Effector memory CD4-positive, alpha-beta T cell (primary cell): ENCODE results near the gene CADPS2.

Experiments
- DNase-seq, 3 donors: peaks; one replicate each; pipeline ENCODE4 v3.0.0-alpha.2; 2020
- H3K27ac ChIP-seq: 2 replicates; pipeline ENCODE4 v1.7.0; 2013; ENCODE audit warnings: mild to moderate bottlenecking, low read length, moderate library complexity; ENCODE audit not compliant: insufficient read depth, poor library complexity, severe bottlenecking
- H3K27me3 ChIP-seq: replicated peaks from 2 replicates; pipeline ENCODE4 v1.7.0; 2013; ENCODE audit warnings: mild to moderate bottlenecking, low read length; ENCODE audit not compliant: insufficient read depth, control insufficient read depth, poor library complexity, severe bottlenecking
- H3K36me3 ChIP-seq: 2 replicates; pipeline ENCODE4 v1.7.0; 2013; ENCODE audit warnings: mild to moderate bottlenecking, low read length, moderate library complexity; ENCODE audit not compliant: control insufficient read depth, insufficient read depth
- H3K4me1 ChIP-seq: 2 replicates; pipeline ENCODE4 v1.7.0; 2013; ENCODE audit warnings: low read length, mild to moderate bottlenecking; ENCODE audit not compliant: control insufficient read depth, insufficient read depth, poor library complexity, severe bottlenecking
- H3K4me3 ChIP-seq: 2 replicates; pipeline ENCODE4 v1.7.0; 2013; ENCODE audit warnings: low read length, low read depth, mild to moderate bottlenecking; ENCODE audit not compliant: insufficient read depth, poor library complexity, severe bottlenecking
- H3K9me3 ChIP-seq: 2 replicates; pipeline ENCODE4 v1.7.0; 2013; ENCODE audit warnings: mild to moderate bottlenecking, low read length, moderate library complexity; ENCODE audit not compliant: control insufficient read depth

The CADPS2 gene

GRCh38 chr7:122337011-122337410 is 549.2 kb downstream of the CADPS2 start:
- Histone ChIP-seq H3K9me3 (no peaks in the 10 kb centered on the region), H3K4me1 (no peaks in the 10 kb centered on the region), H3K27me3 (no peaks in the 10 kb centered on the region), H3K27ac (no peak overlapping the region), H3K4me3 (no peak overlapping the region), H3K36me3 (no peaks in the 10 kb centered on the region)
- no peak for DNase-seq

GRCh38 chr7:122329145-122329802 is 557.0 kb downstream of the CADPS2 start:
- Histone ChIP-seq H3K36me3 (no peaks in the 10 kb centered on the region), H3K4me1 (no peaks in the 10 kb centered on the region), H3K9me3 (no peaks in the 10 kb centered on the region), H3K4me3 (no peak overlapping the region), H3K27ac (no peak overlapping the region), H3K27me3 (no peaks in the 10 kb centered on the region)
- no peak for DNase-seq

GRCh38 chr7:122327969-122328368 is 558.3 kb downstream of the CADPS2 start:
- Histone ChIP-seq H3K4me3 (no peak overlapping the region), H3K36me3 (no peaks in the 10 kb centered on the region), H3K27me3 (no peaks in the 10 kb centered on the region), H3K4me1 (no peaks in the 10 kb centered on the region), H3K9me3 (no peaks in the 10 kb centered on the region), H3K27ac (no peak overlapping the region)
- no peak for DNase-seq

GRCh38 chr7:122316467-122317388 is 569.5 kb downstream of the CADPS2 start:
- no peak overlapping the region for H3K4me3 ChIP-seq
- no peaks in the 10 kb centered on the region for H3K9me3 ChIP-seq
- H3K4me1 ChIP-seq = no peaks in the 10 kb centered on the region
- peaks cover 17% of the 10 kb centered on the region for H3K27me3 ChIP-seq
- no peak overlapping the region for H3K27ac ChIP-seq
- H3K36me3 ChIP-seq = no peaks in the 10 kb centered on the region
- no peak for DNase-seq

- H3K4me3 ChIP-seq = no peak overlapping the region
- no peaks in the 10 kb centered on the region for H3K36me3 ChIP-seq
- H3K4me1 ChIP-seq = no peaks in the 10 kb centered on the region
- no peaks in the 10 kb centered on the region for H3K9me3 ChIP-seq
- H3K27me3 ChIP-seq = peaks cover 22% of the 10 kb centered on the region
- DNase-seq = no peak
- H3K27ac ChIP-seq = no peak overlapping the region
Measured at GRCh38 chr7:122315507-122316466, 570.5 kb downstream of the CADPS2 start.

GRCh38 chr7:122314284-122314683 is 572.0 kb downstream of the CADPS2 start:
- no peak for DNase-seq

GRCh38 chr7:122312789-122313188 is 573.5 kb downstream of the CADPS2 start:
- H3K4me1 ChIP-seq = no peaks in the 10 kb centered on the region
- no peak overlapping the region for H3K27ac ChIP-seq
- H3K9me3 ChIP-seq = no peaks in the 10 kb centered on the region
- peaks cover 38% of the 10 kb centered on the region for H3K27me3 ChIP-seq
- H3K4me3 ChIP-seq = no peak overlapping the region
- no peak for DNase-seq
- no peaks in the 10 kb centered on the region for H3K36me3 ChIP-seq

More at GRCh38 chr7:122314284-122314683, 572.0 kb downstream of the CADPS2 start:
- Histone ChIP-seq H3K36me3 (no peaks in the 10 kb centered on the region), H3K4me1 (no peaks in the 10 kb centered on the region), H3K27me3 (peaks cover 30% of the 10 kb centered on the region), H3K27ac (no peak overlapping the region), H3K9me3 (no peaks in the 10 kb centered on the region), H3K4me3 (no peak overlapping the region)

GRCh38 chr7:122311734-122312450 is 574.4 kb downstream of the CADPS2 start:
- H3K27ac ChIP-seq = no peak overlapping the region
- no peak overlapping the region for H3K4me3 ChIP-seq
- H3K27me3 ChIP-seq = peaks cover 43% of the 10 kb centered on the region
- no peaks in the 10 kb centered on the region for H3K36me3 ChIP-seq
- no peaks in the 10 kb centered on the region for H3K4me1 ChIP-seq
- DNase-seq = no peak
- H3K9me3 ChIP-seq = no peaks in the 10 kb centered on the region

GRCh38 chr7:122311050-122311700 is 575.1 kb downstream of the CADPS2 start:
- DNase-seq = no peak
- no peak overlapping the region for H3K4me3 ChIP-seq

More at GRCh38 chr7:122311050-122311700, 575.1 kb downstream of the CADPS2 start:
- no peak overlapping the region for H3K27ac ChIP-seq
- H3K36me3 ChIP-seq = no peaks in the 10 kb centered on the region
- H3K27me3 ChIP-seq = peaks cover 43% of the 10 kb centered on the region
- H3K9me3 ChIP-seq = no peaks in the 10 kb centered on the region
- H3K4me1 ChIP-seq = no peaks in the 10 kb centered on the region
